A673 (cell line): ENCODE measurements around the gene MUSTN1.

Experiments
- EZH2 ChIP-seq: fragments of 200-600 bp; sonication (generic); IDR thresholded peaks from 2 replicates; pipeline ENCODE4 v1.6.1; 2017; ENCODE audit warnings: borderline replicate concordance, low read depth, mild to moderate bottlenecking, mixed read lengths, antibody characterized with exemption, low read length; ENCODE audit not compliant: poor library complexity, severe bottlenecking
- TF ChIP-seq, protein P1 (sequence below): fragments of 300-800, 200-600 bp; sonication (generic); conservative IDR thresholded peaks from 2 replicates; pipeline ENCODE4 v1.5.1; 2017; ENCODE audit warnings: low read depth, mild to moderate bottlenecking, antibody characterized with exemption, low read length, moderate library complexity, mixed read lengths

GRCh38 chr3:52849656-52850055 lies 14.8 kb upstream of the MUSTN1 start:
- TF ChIP-seq EZH2 = no peak
- TF ChIP-seq, protein P1, sequence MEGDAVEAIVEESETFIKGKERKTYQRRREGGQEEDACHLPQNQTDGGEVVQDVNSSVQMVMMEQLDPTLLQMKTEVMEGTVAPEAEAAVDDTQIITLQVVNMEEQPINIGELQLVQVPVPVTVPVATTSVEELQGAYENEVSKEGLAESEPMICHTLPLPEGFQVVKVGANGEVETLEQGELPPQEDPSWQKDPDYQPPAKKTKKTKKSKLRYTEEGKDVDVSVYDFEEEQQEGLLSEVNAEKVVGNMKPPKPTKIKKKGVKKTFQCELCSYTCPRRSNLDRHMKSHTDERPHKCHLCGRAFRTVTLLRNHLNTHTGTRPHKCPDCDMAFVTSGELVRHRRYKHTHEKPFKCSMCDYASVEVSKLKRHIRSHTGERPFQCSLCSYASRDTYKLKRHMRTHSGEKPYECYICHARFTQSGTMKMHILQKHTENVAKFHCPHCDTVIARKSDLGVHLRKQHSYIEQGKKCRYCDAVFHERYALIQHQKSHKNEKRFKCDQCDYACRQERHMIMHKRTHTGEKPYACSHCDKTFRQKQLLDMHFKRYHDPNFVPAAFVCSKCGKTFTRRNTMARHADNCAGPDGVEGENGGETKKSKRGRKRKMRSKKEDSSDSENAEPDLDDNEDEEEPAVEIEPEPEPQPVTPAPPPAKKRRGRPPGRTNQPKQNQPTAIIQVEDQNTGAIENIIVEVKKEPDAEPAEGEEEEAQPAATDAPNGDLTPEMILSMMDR = no peak
